Forelimb muscle (tissue), 1 donor: Measurements from ENCODE around the gene PDSS2. TPM values are rescaled to one million over a fixed set of nuclear protein-coding genes. Genes with fewer than 3 reads are reported as not detected.
"Not testable (repeated sequence)": the region's sequence is repeated elsewhere in the genome, so short reads cannot be mapped to it uniquely, and the experiment has no call there.

Source experiments
- DNase-seq: peaks from one replicate; pipeline ENCODE4 v3.0.0-alpha.2; 2013; ENCODE audit warnings: low read depth
- polyA plus RNA-seq: library from polyadenylated mRNA; unstranded; fragments of 120-200 nt; gene quantifications from one replicate; pipeline ENCODE4 v1.2.1, GENCODE V29; 2013; ENCODE audit not compliant: insufficient read length

PDSS2 gene
- polyA plus RNA-seq, 1 donor = 8.2 TPM

- DNase-seq = no peak
These were observed 297.8 kb downstream of the PDSS2 start for GRCh38 chr6:107161521-107161920.

GRCh38 chr6:107156617-107157016 is 302.7 kb downstream of the PDSS2 start:
- no peak for DNase-seq

- no peak for DNase-seq
These were observed 304.6 kb downstream of the PDSS2 start for GRCh38 chr6:107154801-107155160.

- no peak for DNase-seq
These were observed 305.1 kb downstream of the PDSS2 start for GRCh38 chr6:107154131-107154800.

GRCh38 chr6:107152638-107153430 is 306.5 kb downstream of the PDSS2 start:
- no peak for DNase-seq

- DNase-seq = no peak
These were observed 314.7 kb downstream of the PDSS2 start for GRCh38 chr6:107144666-107145065.

- DNase-seq = no peak
These were observed 315.4 kb downstream of the PDSS2 start for GRCh38 chr6:107144014-107144413.

GRCh38 chr6:107140581-107140980 is 318.8 kb downstream of the PDSS2 start:
- no peak for DNase-seq

GRCh38 chr6:107136324-107136723 is 323.0 kb downstream of the PDSS2 start:
- DNase-seq = not testable (repeated sequence)

GRCh38 chr6:107135048-107135680 is 324.2 kb downstream of the PDSS2 start:
- DNase-seq = not testable (repeated sequence)

GRCh38 chr6:107132330-107132954 is 326.9 kb downstream of the PDSS2 start:
- DNase-seq = no peak

GRCh38 chr6:107129370-107129925 is 329.9 kb downstream of the PDSS2 start:
- no peak for DNase-seq

- no peak for DNase-seq
These were observed 330.8 kb downstream of the PDSS2 start for GRCh38 chr6:107128577-107128976.

GRCh38 chr6:107128175-107128574 is 331.2 kb downstream of the PDSS2 start:
- no peak for DNase-seq

GRCh38 chr6:107125771-107126170 is 333.6 kb downstream of the PDSS2 start:
- DNase-seq = no peak

GRCh38 chr6:107124934-107125348 is 334.4 kb downstream of the PDSS2 start:
- no peak for DNase-seq

GRCh38 chr6:107123501-107123900 is 335.9 kb downstream of the PDSS2 start:
- DNase-seq = no peak

GRCh38 chr6:107122748-107123147 is 336.6 kb downstream of the PDSS2 start:
- DNase-seq = no peak

- DNase-seq = no peak
These were observed 337.3 kb downstream of the PDSS2 start for GRCh38 chr6:107121964-107122495.

GRCh38 chr6:107121266-107121665 is 338.1 kb downstream of the PDSS2 start:
- DNase-seq = no peak

- DNase-seq = no peak
These were observed 339.0 kb downstream of the PDSS2 start for GRCh38 chr6:107120404-107120803.

- no peak for DNase-seq
These were observed 340.4 kb downstream of the PDSS2 start for GRCh38 chr6:107118976-107119375.
